ENCODE measurements around the gene KRTAP22-2. TPM values are rescaled to one million over a fixed set of nuclear protein-coding genes. Genes with fewer than 3 reads are reported as not detected.

Gene KRTAP22-2
- total RNA-seq, 2 experiments from 2014 or later = not detected

- no peaks in the 10 kb centered on the region for H3K36me3 Mint-ChIP-seq (ENCODE audit: low read depth)
- ChIA-PET POLR2A (no interaction called here), CTCF (no interaction called here)
- Histone ChIP-seq H3K27me3 (ENCODE audit: control insufficient read depth in 1 of 2, insufficient read depth in 2 of 2, low read length in 2 of 2) (no peaks in the 10 kb centered on the region), H3K36me3 (ENCODE audit: insufficient read depth, low read length) (no peaks in the 10 kb centered on the region), H3K4me3 (ENCODE audit: low read length) (no peak overlapping the region), H3K27ac (ENCODE audit: low read depth in 1 of 2, low read length in 2 of 2) (no peak overlapping the region), H3K4me1 (ENCODE audit: insufficient read depth, low read length) (no peaks in the 10 kb centered on the region), H3K9me3 (ENCODE audit: control insufficient read depth in 1 of 2, insufficient read depth in 1 of 2, low read length in 2 of 2) (no peaks in the 10 kb centered on the region)
- H3K27me3 Mint-ChIP-seq = no peaks in the 10 kb centered on the region
- H3K9me3 Mint-ChIP-seq = no peaks in the 10 kb centered on the region
- ATAC-seq (ENCODE audit: poor library complexity) = no peak
- TF ChIP-seq, protein P1, sequence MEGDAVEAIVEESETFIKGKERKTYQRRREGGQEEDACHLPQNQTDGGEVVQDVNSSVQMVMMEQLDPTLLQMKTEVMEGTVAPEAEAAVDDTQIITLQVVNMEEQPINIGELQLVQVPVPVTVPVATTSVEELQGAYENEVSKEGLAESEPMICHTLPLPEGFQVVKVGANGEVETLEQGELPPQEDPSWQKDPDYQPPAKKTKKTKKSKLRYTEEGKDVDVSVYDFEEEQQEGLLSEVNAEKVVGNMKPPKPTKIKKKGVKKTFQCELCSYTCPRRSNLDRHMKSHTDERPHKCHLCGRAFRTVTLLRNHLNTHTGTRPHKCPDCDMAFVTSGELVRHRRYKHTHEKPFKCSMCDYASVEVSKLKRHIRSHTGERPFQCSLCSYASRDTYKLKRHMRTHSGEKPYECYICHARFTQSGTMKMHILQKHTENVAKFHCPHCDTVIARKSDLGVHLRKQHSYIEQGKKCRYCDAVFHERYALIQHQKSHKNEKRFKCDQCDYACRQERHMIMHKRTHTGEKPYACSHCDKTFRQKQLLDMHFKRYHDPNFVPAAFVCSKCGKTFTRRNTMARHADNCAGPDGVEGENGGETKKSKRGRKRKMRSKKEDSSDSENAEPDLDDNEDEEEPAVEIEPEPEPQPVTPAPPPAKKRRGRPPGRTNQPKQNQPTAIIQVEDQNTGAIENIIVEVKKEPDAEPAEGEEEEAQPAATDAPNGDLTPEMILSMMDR (IDR thresholded peaks at IDR 0.05) = no peak
- intact Hi-C loops (cut with DNase I, micrococcal nuclease) = no loop called here
- H3K27ac Mint-ChIP-seq = no peak overlapping the region
- H3K4me1 Mint-ChIP-seq (ENCODE audit: low read depth) = no peaks in the 10 kb centered on the region
- DNase-seq = no peak
- no peak overlapping the region for H3K4me3 Mint-ChIP-seq
Measured at GRCh38 chr21:30580132-30580531, 10.1 kb downstream of the KRTAP22-2 start.

GRCh38 chr21:30579346-30579745 is 10.9 kb downstream of the KRTAP22-2 start:
- Mint-ChIP-seq H3K36me3 (ENCODE audit: low read depth) (no peaks in the 10 kb centered on the region), H3K27me3 (no peaks in the 10 kb centered on the region), H3K9me3 (no peaks in the 10 kb centered on the region), H3K4me1 (ENCODE audit: low read depth) (no peaks in the 10 kb centered on the region), H3K27ac (no peak overlapping the region), H3K4me3 (no peak overlapping the region)
- H3K27ac ChIP-seq (ENCODE audit: low read depth in 1 of 2, low read length in 2 of 2) = no peak overlapping the region
- H3K9me3 ChIP-seq (ENCODE audit: control insufficient read depth in 1 of 2, insufficient read depth in 1 of 2, low read length in 2 of 2) = no peaks in the 10 kb centered on the region
- intact Hi-C loops (cut with DNase I, micrococcal nuclease) = no loop called here
- TF ChIP-seq, protein P1 (IDR thresholded peaks at IDR 0.05) = no peak
- no peaks in the 10 kb centered on the region for H3K36me3 ChIP-seq (ENCODE audit: insufficient read depth, low read length)
- DNase-seq (no peak), ATAC-seq (ENCODE audit: poor library complexity) (no peak)
- H3K27me3 ChIP-seq (ENCODE audit: control insufficient read depth in 1 of 2, insufficient read depth in 2 of 2, low read length in 2 of 2) = no peaks in the 10 kb centered on the region
- H3K4me3 ChIP-seq (ENCODE audit: low read length) = no peak overlapping the region
- ChIA-PET CTCF (no interaction called here), POLR2A (no interaction called here)
- H3K4me1 ChIP-seq (ENCODE audit: insufficient read depth, low read length) = no peaks in the 10 kb centered on the region

DNA sequence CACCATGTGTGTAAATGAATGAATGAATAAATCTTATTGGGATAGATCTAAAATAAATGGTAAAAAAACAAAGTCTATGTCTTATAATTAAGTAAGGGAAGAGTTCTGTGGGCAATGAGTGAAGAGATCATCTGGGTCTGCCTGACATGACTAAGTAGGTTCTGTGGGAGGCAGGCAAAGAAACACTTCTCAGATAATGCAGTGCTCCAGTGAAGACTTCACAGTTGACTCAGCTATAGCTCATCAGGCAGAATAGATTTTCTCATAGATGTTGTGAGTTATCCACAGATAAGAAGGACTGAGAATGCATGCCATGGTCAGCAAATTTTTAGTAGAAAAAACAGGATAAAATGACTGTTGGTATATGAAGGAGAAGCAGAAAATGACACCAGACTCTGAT is 12.4 kb downstream of the KRTAP22-2 start:
- TF ChIP-seq, protein P1 (IDR thresholded peaks at IDR 0.05) = no peak
- H3K27ac Mint-ChIP-seq = no peak overlapping the region
- POLR2A ChIA-PET = no interaction called here
- no peak overlapping the region for H3K4me3 ChIP-seq (ENCODE audit: low read length)
- no peak overlapping the region for H3K27ac ChIP-seq (ENCODE audit: low read depth in 1 of 2, low read length in 2 of 2)
- intact Hi-C loops (cut with DNase I, micrococcal nuclease) = no loop called here
- no peaks in the 10 kb centered on the region for H3K4me1 Mint-ChIP-seq (ENCODE audit: low read depth)
- H3K27me3 Mint-ChIP-seq = no peaks in the 10 kb centered on the region
- H3K36me3 Mint-ChIP-seq (ENCODE audit: low read depth) = no peaks in the 10 kb centered on the region
- no peak overlapping the region for H3K4me3 Mint-ChIP-seq
- H3K27me3 ChIP-seq (ENCODE audit: control insufficient read depth in 1 of 2, insufficient read depth in 2 of 2, low read length in 2 of 2) = no peaks in the 10 kb centered on the region
- no peak for ATAC-seq (ENCODE audit: poor library complexity)
- H3K36me3 ChIP-seq (ENCODE audit: insufficient read depth, low read length) = no peaks in the 10 kb centered on the region
- CTCF ChIA-PET = no interaction called here
- DNase-seq = no peak
- no peaks in the 10 kb centered on the region for H3K9me3 ChIP-seq (ENCODE audit: control insufficient read depth in 1 of 2, insufficient read depth in 1 of 2, low read length in 2 of 2)
- no peaks in the 10 kb centered on the region for H3K4me1 ChIP-seq (ENCODE audit: insufficient read depth, low read length)
- H3K9me3 Mint-ChIP-seq = no peaks in the 10 kb centered on the region

Measured in CD4-positive, alpha-beta T cell (primary cell).